Measurements from ENCODE around the gene ANKS6.
"Not testable (repeated sequence)": the region's sequence is repeated elsewhere in the genome, so short reads cannot be mapped to it uniquely, and the experiment has no call there.

The ANKS6 gene

GRCh38 chr9:98698856-98699255 lies 97.5 kb downstream of the ANKS6 start:
- DNase-seq, result no peak

- DNase-seq, result no peak
Measured at GRCh38 chr9:98694943-98695342, 101.4 kb downstream of the ANKS6 start.

- DNase-seq, result no peak
Measured at GRCh38 chr9:98692392-98692791, 104.0 kb downstream of the ANKS6 start.

- no peak for DNase-seq
Measured at GRCh38 chr9:98691890-98692289, 104.5 kb downstream of the ANKS6 start.

- DNase-seq, result no peak
Measured at GRCh38 chr9:98690686-98691085, 105.7 kb downstream of the ANKS6 start.

- DNase-seq, result no peak
Measured at GRCh38 chr9:98688710-98689495, 107.5 kb downstream of the ANKS6 start.

- DNase-seq, result no peak
Measured at GRCh38 chr9:98687911-98688310, 108.4 kb downstream of the ANKS6 start.

- DNase-seq, result no peak
Measured at GRCh38 chr9:98686961-98687855, 109.1 kb downstream of the ANKS6 start.

- not testable (repeated sequence) for DNase-seq
Measured at GRCh38 chr9:98684816-98685215, 111.5 kb downstream of the ANKS6 start.

Data from stimulated activated CD4-positive, alpha-beta T cell treated with anti-CD3 and anti-CD28 coated beads, Interleukin-4, amount 100 ng/mL, for 24 hours (primary cell).